Motor neuron (in vitro differentiated cells): ENCODE results near the gene CCDC171. TPM values are rescaled to one million over a fixed set of nuclear protein-coding genes. Genes with fewer than 3 reads are reported as not detected.

ENCODE experiments used
- ATAC-seq, 8 experiments: fragments of 200-7000 bp; cut with Tn5 transposase; replicated peaks in 6 of 8; 2 replicates each; pipeline ENCODE4 v1.8.0; 2021; ENCODE audit warnings: mild to moderate bottlenecking in 8 of 8, moderate library complexity in 8 of 8
- H3K27ac ChIP-seq, 2 donors: fragments of 250-450 bp; sonication (Bioruptor Pico); 2 replicates each; pipeline ENCODE4 v1.9.0; 2021; ENCODE audit warnings: antibody characterized with exemption in 2 of 2, mild to moderate bottlenecking in 2 of 2, moderate library complexity in 1 of 2
- H3K4me1 ChIP-seq, 2 donors: fragments of 250-450 bp; sonication (Bioruptor Pico); replicated peaks in 1 of 2; 2 replicates each; pipeline ENCODE4 v1.6.1; 2021; ENCODE audit warnings: antibody characterized with exemption in 2 of 2, mild to moderate bottlenecking in 2 of 2, moderate library complexity in 1 of 2
- H3K4me3 ChIP-seq, 5 donors: fragments of 250-450 bp; sonication (Bioruptor Pico); 2 replicates each; pipeline ENCODE4 v1.9.0; 2021; ENCODE audit warnings: antibody characterized with exemption in 5 of 5, mild to moderate bottlenecking in 5 of 5, moderate library complexity in 4 of 5
- WGBS, 10 experiments: fragments of 450-650 bp; shearing (Covaris generic); methylation state at CpG; one replicate each; pipeline ENCODE4 v1.0.0; 2022; 5-methylcytosine and 5-hydroxymethylcytosine counted together
- in situ Hi-C, 9 experiments: fragments of 400-800 bp; cut with MboI; loops; one replicate each; pipeline ENCODE4 v1.15.0; 2021; ENCODE audit warnings: low sequenced_read_pairs in 9 of 9, low pct_unique_long_range_greater_than_20kb in 2 of 9; ENCODE audit not compliant: unreplicated experiment in 9 of 9
- total RNA-seq, 8 experiments: library from RNA; unstranded; fragments of 300-600 nt; gene quantifications; 2 replicates each; pipeline versions ENCODE4 v1.2.3 to v1.2.4, GENCODE V29; 2022

The CCDC171 gene
- total RNA-seq, 8 experiments from 2014 or later, result 4.0 to 15.1 (median 8.4) TPM

DNA sequence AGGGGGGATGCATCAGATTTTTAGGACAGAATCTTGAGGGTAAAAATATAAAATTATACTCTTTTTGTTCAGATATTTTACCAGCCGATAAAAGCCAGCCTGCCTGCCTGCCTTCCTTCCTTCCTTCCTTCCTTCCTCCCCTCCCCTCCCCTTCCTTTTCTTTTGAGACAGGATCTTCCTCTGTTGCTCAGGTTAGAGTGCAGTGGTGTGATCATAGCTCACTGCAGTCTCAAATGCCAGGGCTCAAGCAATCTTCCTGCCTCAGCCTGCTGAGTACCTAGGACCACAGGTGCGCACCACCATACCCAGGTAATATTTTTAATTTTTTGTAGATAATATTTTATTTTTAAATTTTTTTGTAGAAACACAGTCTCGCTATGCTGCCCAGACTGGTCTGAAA lies 330.0 kb downstream of the CCDC171 start:
- ATAC-seq, result no peak
- 70 to 100% (median 100%) methylated on average over 1 to 2 of the region's 3 CpGs; no CpG with 5 or more reads in 2 of the 10 experiments for WGBS, 10 experiments
- H3K27ac ChIP-seq, result no peak overlapping the region
- no peaks in the 10 kb centered on the region for H3K4me1 ChIP-seq
- in situ Hi-C loops, result loop anchor here in 2 of 9 experiments (25.0 kb wide), 2 partner anchors 129 to 254 kb away; no protein-coding TSS in a partner anchor
- no peak overlapping the region for H3K4me3 ChIP-seq

DNA sequence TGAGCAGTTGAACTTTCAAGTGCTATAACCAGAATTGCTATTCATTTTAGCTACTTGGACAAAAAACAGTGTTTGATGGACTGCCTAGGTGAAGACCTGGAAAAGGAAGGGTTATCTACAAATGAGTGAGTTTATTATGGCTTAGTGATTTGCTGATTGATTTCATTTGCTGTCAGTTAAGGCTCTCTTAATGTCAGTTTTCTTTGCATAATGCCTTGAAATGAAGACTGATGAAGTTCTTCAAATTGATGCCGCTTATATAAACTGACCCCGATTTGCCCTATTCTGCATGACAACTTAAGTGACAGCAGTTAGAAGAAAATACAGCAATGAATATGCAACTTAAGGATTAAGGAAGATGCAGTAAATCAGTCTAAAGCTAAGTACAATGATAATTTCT lies 332.6 kb downstream of the CCDC171 start:
- 29 to 100% (median 93%) methylated on average over 2 of the region's 2 CpGs; no CpG with 5 or more reads in 3 of the 10 experiments for WGBS, 10 experiments
- in situ Hi-C loops, result loop anchor here in 2 of 9 experiments (25.0 kb wide), 2 partner anchors 127 to 252 kb away; no protein-coding TSS in a partner anchor
- ATAC-seq, result peak in 2 of 8 experiments; percentile 14 to 50

GRCh38 chr9:15889555-15889954 lies 336.7 kb downstream of the CCDC171 start:
- 71 to 100% (median 100%) methylated on average over 1 of the region's 1 CpG; no CpG with 5 or more reads in 5 of the 10 experiments for WGBS, 10 experiments
- in situ Hi-C loops, result loop anchor here in 2 of 9 experiments (25.0 kb wide), 2 partner anchors 123 to 248 kb away; no protein-coding TSS in a partner anchor
- H3K4me1 ChIP-seq, result no peaks in the 10 kb centered on the region

More for the DNA sequence above, 332.6 kb downstream of the CCDC171 start:
- no peak overlapping the region for H3K27ac ChIP-seq
- no peak overlapping the region for H3K4me3 ChIP-seq
- no peaks in the 10 kb centered on the region for H3K4me1 ChIP-seq

DNA sequence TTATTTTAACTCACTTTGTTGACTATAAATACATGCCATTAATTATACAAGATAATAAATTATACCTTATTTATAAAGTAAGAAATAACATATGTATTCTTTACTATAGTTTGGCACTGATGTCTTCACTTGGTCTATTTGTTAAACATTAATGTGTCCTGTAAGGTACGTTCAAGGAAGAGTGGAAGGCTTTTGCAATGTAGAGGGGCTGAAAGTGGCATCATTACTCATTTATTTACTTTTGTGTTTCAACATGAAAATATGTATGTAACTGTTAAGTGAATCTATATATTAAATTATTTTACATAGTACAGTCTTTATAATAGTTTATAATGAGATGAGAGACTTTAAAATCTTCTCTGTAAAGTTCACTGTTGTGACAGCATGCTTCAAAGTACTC lies 348.7 kb downstream of the CCDC171 start:
- Histone ChIP-seq H3K4me1 (no peaks in the 10 kb centered on the region), H3K27ac (no peak overlapping the region), H3K4me3 (no peak overlapping the region)
- in situ Hi-C loops, result no loop called here
- no peak for ATAC-seq
- WGBS, 10 experiments, result 0 to 100% (median 88%) methylated on average over 1 of the region's 1 CpG; no CpG with 5 or more reads in 3 of the 10 experiments

More at GRCh38 chr9:15889555-15889954, 336.7 kb downstream of the CCDC171 start:
- no peak overlapping the region for H3K4me3 ChIP-seq
- no peak overlapping the region for H3K27ac ChIP-seq
- ATAC-seq, result no peak

GRCh38 chr9:15909297-15909696 lies 356.5 kb downstream of the CCDC171 start:
- in situ Hi-C loops, result no loop called here
- Histone ChIP-seq H3K4me3 (no peak overlapping the region), H3K4me1 (no peaks in the 10 kb centered on the region), H3K27ac (no peak overlapping the region)
- 58 to 96% (median 85%) methylated on average over 2 to 6 of the region's 6 CpGs for WGBS, 10 experiments
- ATAC-seq, result no peak

GRCh38 chr9:15915711-15916110 lies 362.9 kb downstream of the CCDC171 start:
- in situ Hi-C loops, result no loop called here
- Histone ChIP-seq H3K4me1 (no peaks in the 10 kb centered on the region), H3K27ac (no peak overlapping the region), H3K4me3 (no peak overlapping the region)
- ATAC-seq, result no peak

GRCh38 chr9:15927161-15927560 lies 374.3 kb downstream of the CCDC171 start:
- Histone ChIP-seq H3K27ac (no peak overlapping the region), H3K4me3 (no peak overlapping the region), H3K4me1 (no peaks in the 10 kb centered on the region)
- peak in 1 of 8 experiments; percentile 63 for ATAC-seq
- in situ Hi-C loops, result no loop called here
- 11 to 100% (median 90%) methylated on average over 1 to 2 of the region's 2 CpGs; no CpG with 5 or more reads in 1 of the 10 experiments for WGBS, 10 experiments

DNA sequence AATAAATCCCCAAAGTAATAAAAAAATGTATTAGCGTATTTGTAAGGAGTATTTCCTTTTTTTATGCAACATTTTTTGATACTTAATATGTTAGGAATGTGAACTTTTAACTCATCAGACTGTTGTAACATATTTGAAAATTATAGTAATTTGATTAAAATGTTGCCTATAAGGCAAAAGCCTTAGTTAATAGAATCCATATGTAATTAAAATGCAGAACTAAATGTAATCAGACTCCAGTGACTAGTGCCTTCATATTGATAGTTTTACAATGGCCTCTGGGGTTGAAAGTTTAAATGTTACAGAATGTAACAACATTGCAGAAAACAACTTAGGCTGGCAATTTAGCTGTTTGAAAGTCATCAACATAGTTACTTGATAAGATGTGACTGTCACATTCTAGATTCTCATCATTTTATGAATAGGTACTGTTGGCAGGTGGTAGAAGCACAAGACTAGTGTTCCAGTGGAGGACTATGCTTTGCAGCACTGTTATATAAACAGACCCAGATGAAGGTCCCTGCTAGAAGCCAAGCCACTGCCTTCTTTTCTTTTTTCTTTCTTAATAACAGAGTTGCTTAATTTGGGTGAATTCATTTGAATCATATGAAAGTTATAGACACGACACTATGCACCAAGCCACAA lies 382.9 kb downstream of the CCDC171 start:
- Histone ChIP-seq H3K4me1 (peaks cover 0 to 14% of the 10 kb centered on the region in 2 donors), H3K4me3 (no peak overlapping the region), H3K27ac (no peak overlapping the region)
- ATAC-seq, result peak in 5 of 8 experiments; percentile 12 to 69 (median 29)
- in situ Hi-C loops, result no loop called here
- 10 to 100% (median 83%) methylated on average over 1 to 2 of the region's 2 CpGs for WGBS, 10 experiments

DNA sequence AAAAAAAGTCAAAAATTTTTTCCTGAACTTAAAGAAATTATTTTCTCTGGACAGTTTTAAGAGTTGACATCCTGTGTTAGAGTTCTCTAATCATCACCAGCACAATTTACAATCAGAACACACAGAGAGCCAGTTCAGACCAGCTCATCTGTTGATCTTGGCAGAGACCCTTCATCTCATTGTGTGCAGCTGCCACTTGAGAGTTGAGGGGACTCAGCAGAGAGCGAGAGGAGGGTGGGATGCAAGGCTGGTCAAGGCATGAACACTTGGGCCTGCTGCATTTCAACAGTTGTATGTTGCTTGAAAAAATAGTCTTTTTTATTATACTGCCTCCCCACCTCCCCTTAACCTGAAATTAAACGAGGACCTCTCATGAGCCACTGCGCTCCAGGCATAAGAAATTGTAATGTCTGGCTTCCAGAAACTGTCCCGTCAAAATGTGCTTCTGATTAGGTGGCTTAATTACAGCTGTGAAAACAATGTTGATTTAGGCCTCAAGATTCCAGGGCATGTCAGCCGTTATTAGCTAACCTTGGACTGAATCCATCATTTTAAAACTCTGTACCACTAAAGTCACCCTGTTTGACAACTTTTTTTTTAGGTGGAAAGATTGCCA lies 383.6 kb downstream of the CCDC171 start:
- no peak overlapping the region for H3K4me3 ChIP-seq
- peak overlapping the region in 1 of 2 donors; percentile 23 for H3K27ac ChIP-seq
- peak in 5 of 8 experiments; percentile 14 to 93 (median 71) for ATAC-seq
- peaks cover 0 to 14% of the 10 kb centered on the region in 2 donors for H3K4me1 ChIP-seq
- 0 to 94% (median 61%) methylated on average over 1 to 5 of the region's 5 CpGs; no CpG with 5 or more reads in 1 of the 10 experiments for WGBS, 10 experiments
- in situ Hi-C loops, result no loop called here

- 20 to 96% (median 75%) methylated on average over 1 to 3 of the region's 3 CpGs for WGBS, 10 experiments
- no peak overlapping the region for H3K4me3 ChIP-seq
- H3K4me1 ChIP-seq, result no peaks in the 10 kb centered on the region
- no peak overlapping the region for H3K27ac ChIP-seq
- in situ Hi-C loops, result no loop called here
- no peak for ATAC-seq
Observed at GRCh38 chr9:15942831-15943424, 390.1 kb downstream of the CCDC171 start.

- in situ Hi-C loops, result no loop called here
- WGBS, 10 experiments, result 71 to 100% (median 92%) methylated on average over 1 to 3 of the region's 3 CpGs; no CpG with 5 or more reads in 1 of the 10 experiments
- no peak overlapping the region for H3K27ac ChIP-seq
- ATAC-seq, result no peak
- no peaks in the 10 kb centered on the region for H3K4me1 ChIP-seq
- H3K4me3 ChIP-seq, result no peak overlapping the region
Observed at GRCh38 chr9:15944341-15944740, 391.5 kb downstream of the CCDC171 start.

- 40 to 86% (median 67%) methylated on average over 1 of the region's 1 CpG; no CpG with 5 or more reads in 6 of the 10 experiments for WGBS, 10 experiments
- no peaks in the 10 kb centered on the region for H3K4me1 ChIP-seq
- no peak for ATAC-seq
- H3K27ac ChIP-seq, result no peak overlapping the region
- H3K4me3 ChIP-seq, result no peak overlapping the region
- in situ Hi-C loops, result no loop called here
Observed at GRCh38 chr9:15959663-15960062, 406.8 kb downstream of the CCDC171 start.

GRCh38 chr9:15961217-15961616 lies 408.4 kb downstream of the CCDC171 start:
- no peak overlapping the region for H3K27ac ChIP-seq
- H3K4me1 ChIP-seq, result no peaks in the 10 kb centered on the region
- in situ Hi-C loops, result no loop called here
- peak in 1 of 8 experiments; percentile 31 for ATAC-seq
- 50 to 100% (median 96%) methylated on average over 2 to 3 of the region's 3 CpGs for WGBS, 10 experiments
- no peak overlapping the region for H3K4me3 ChIP-seq
